Measurements from ENCODE around the gene STX5. TPM values are rescaled to one million over a fixed set of nuclear protein-coding genes. Genes with fewer than 3 reads are reported as not detected.

Gene STX5
- total and polyA plus RNA-seq, 10 of the 15 experiments (the other 5 are each of a cell fraction or from before 2014, with no cell fraction given) = 3.8 to 35.4 (median 27.4) TPM

GRCh38 chr11:62805961-62806441 is 25.9 kb downstream of the STX5 start:
- FAIRE-seq = no peak
- Histone ChIP-seq H3K4me1 (ENCODE audit: control insufficient read depth, insufficient read depth, low read length) (peaks cover 16% of the 10 kb centered on the region), H3K27me3 (replicated peaks in 1 of 2; ENCODE audit: control insufficient read depth in 2 of 2, insufficient read depth in 2 of 2, low read length in 1 of 2) (no peaks in the 10 kb centered on the region), H3K9ac (ENCODE audit: control insufficient read depth, insufficient read depth, low read length) (peak overlapping the region; percentile 95), H3K27ac (ENCODE audit: control insufficient read depth, insufficient read depth) (peak overlapping the region; percentile 86), H3K4me3 (peak overlapping the region; percentile 85), H4K20me1 (ENCODE audit: control insufficient read depth, insufficient read depth) (no peaks in the 10 kb centered on the region), H3K9me3 (replicated peaks; ENCODE audit: control insufficient read depth, insufficient read depth, low read length) (no peaks in the 10 kb centered on the region), H3K4me2 (ENCODE audit: control insufficient read depth, insufficient read depth) (peak overlapping the region; percentile 91), H2AFZ (ENCODE audit: control insufficient read depth, low read depth, low read length) (peak overlapping the region; percentile 94), H3K36me3 (ENCODE audit: control insufficient read depth in 2 of 2, insufficient read depth in 2 of 2, low read length in 1 of 2) (peaks cover 6 to 19% of the 10 kb centered on the region in 2 experiments), H3K79me2 (ENCODE audit: control insufficient read depth, insufficient read depth, low read length) (peaks cover 25% of the 10 kb centered on the region)
- ChIA-PET POLR2A (interaction anchor here (0.6 to 2.2 kb wide), 21 partner anchors 8 to 141 kb away, joined by 3 to 17 read pairs (median 5); partner anchors contain the start of genes C11orf98, CSKMT, STX5 and TAF6L), SMC1A (ENCODE audit: uncharacterized antibody, unreplicated experiment) (interaction anchor here (0.8 to 2.1 kb wide), 9 partner anchors 10 to 76 kb away, joined by 3 to 10 read pairs (median 4); partner anchors contain the start of gene STX5), RAD21 (ENCODE audit: unreplicated experiment) (interaction anchor here (0.9 to 2.0 kb wide), 9 partner anchors 18 to 141 kb away, joined by 3 to 9 read pairs (median 4); partner anchors contain the start of genes C11orf98, CSKMT, POLR2G and STX5), CTCF (interaction anchor here (0.9 to 1.9 kb wide), 6 partner anchors 10 to 125 kb away, joined by 3 to 15 read pairs (median 3); no protein-coding TSS in a partner anchor)
- DNase-seq (ENCODE audit: low read depth, low spot score) = no peak
- no TSS peak for BruUV-seq (replicated peaks)
- peak; percentile 60 for ATAC-seq
- in situ Hi-C loops (cut with MboI) = no loop called here
- intact Hi-C loops (cut with micrococcal nuclease; ENCODE audit: unreplicated experiment) = loop anchor here (1.0 to 2.0 kb wide), 2 partner anchors 19 to 79 kb away; partner anchors contain the start of genes HNRNPUL2 and TMEM179B
- TF ChIP-seq YY1 (IDR thresholded peaks at IDR 0.05; ENCODE audit: low read depth, low read length) (peak; percentile 85), SP1 (IDR thresholded peaks at IDR 0.05; ENCODE audit: low read depth, low read length) (no peak), RUNX3 (IDR thresholded peaks at IDR 0.05; ENCODE audit: low read length) (peak; percentile 26)
- WGBS (ENCODE audit: insufficient coverage, insufficient replicate concordance, low lambda C conversion rate, missing lambda C conversion rate) = 8% methylated on average over 12 of the region's 12 CpGs

- H3K4me2 ChIP-seq (ENCODE audit: control insufficient read depth, insufficient read depth) = peak within 1 kb of the TSS; percentile 91
- H4K20me1 ChIP-seq (ENCODE audit: control insufficient read depth, insufficient read depth) = no peaks in the 10 kb centered on the region
- RAD21 ChIA-PET (ENCODE audit: unreplicated experiment) = interaction anchor here (0.9 to 2.0 kb wide), 8 partner anchors 18 to 76 kb away, joined by 3 to 9 read pairs (median 4); partner anchors contain the start of genes POLR2G, STX5, TEX54 and TMEM179B
- peaks cover 8 to 22% of the 10 kb centered on the region in 2 experiments for H3K36me3 ChIP-seq (ENCODE audit: control insufficient read depth in 2 of 2, insufficient read depth in 2 of 2, low read length in 1 of 2)
- peak within 1 kb of the TSS; percentile 95 for H3K9ac ChIP-seq (ENCODE audit: control insufficient read depth, insufficient read depth, low read length)
- peak within 1 kb of the TSS; percentile 85 for H3K4me3 ChIP-seq
- intact Hi-C loops (cut with micrococcal nuclease; ENCODE audit: unreplicated experiment) (loop anchor here (1.0 to 2.0 kb wide), 2 partner anchors 18 to 78 kb away; partner anchors contain the start of genes HNRNPUL2 and TMEM179B), in situ Hi-C loops (cut with MboI) (no loop called here)
- ATAC-seq = peak; percentile 89
- H2AFZ ChIP-seq (ENCODE audit: control insufficient read depth, low read depth, low read length) = peak within 1 kb of the TSS; percentile 94
- POLR2A ChIA-PET = interaction anchor here (0.6 to 2.2 kb wide), 22 partner anchors 9 to 140 kb away, joined by 3 to 17 read pairs (median 5); partner anchors contain the start of genes C11orf98, CSKMT, HNRNPUL2 and STX5
- CTCF ChIA-PET = interaction anchor here (0.9 to 1.9 kb wide), 7 partner anchors 11 to 124 kb away, joined by 3 to 15 read pairs (median 3); no protein-coding TSS in a partner anchor
- no peaks in the 10 kb centered on the region for H3K9me3 ChIP-seq (replicated peaks; ENCODE audit: control insufficient read depth, insufficient read depth, low read length)
- peak within 1 kb of the TSS; percentile 86 for H3K27ac ChIP-seq (ENCODE audit: control insufficient read depth, insufficient read depth)
- SMC1A ChIA-PET (ENCODE audit: uncharacterized antibody, unreplicated experiment) = interaction anchor here (0.8 to 2.1 kb wide), 9 partner anchors 11 to 77 kb away, joined by 3 to 10 read pairs (median 4); partner anchors contain the start of gene STX5
- peaks cover 16% of the 10 kb centered on the region for H3K4me1 ChIP-seq (ENCODE audit: control insufficient read depth, insufficient read depth, low read length)
- no TSS peak for BruUV-seq (replicated peaks)
- FAIRE-seq = peak; percentile 74
- H3K27me3 ChIP-seq (replicated peaks in 1 of 2; ENCODE audit: control insufficient read depth in 2 of 2, insufficient read depth in 2 of 2, low read length in 1 of 2) = no peaks in the 10 kb centered on the region
- DNase-seq (ENCODE audit: low read depth, low spot score) = peak; percentile 80
- peaks cover 25% of the 10 kb centered on the region for H3K79me2 ChIP-seq (ENCODE audit: control insufficient read depth, insufficient read depth, low read length)
- WGBS (ENCODE audit: insufficient coverage, insufficient replicate concordance, low lambda C conversion rate, missing lambda C conversion rate) = 1% methylated on average over 77 of the region's 77 CpGs
- TF ChIP-seq TCF3 (IDR thresholded peaks at IDR 0.05; ENCODE audit: borderline replicate concordance, insufficient read depth, low read depth, low read length) (peak; percentile 94), MAX (IDR thresholded peaks at IDR 0.05; ENCODE audit: low read depth, low read length) (peak; percentile 76; the same call in 1 of the 2 replicates), RB1 (IDR thresholded peaks at IDR 0.05; ENCODE audit: borderline replicate concordance) (peak; percentile 92; the same call in 1 of the 2 replicates), NFXL1 (IDR thresholded peaks at IDR 0.05; ENCODE audit: borderline replicate concordance) (no peak), POLR2AphosphoS5 (IDR thresholded peaks at IDR 0.05; ENCODE audit: low read length) (peak; percentile 100), IRF5 (IDR thresholded peaks at IDR 0.05; ENCODE audit: borderline replicate concordance) (no peak)
Observed at GRCh38 chr11:62805076-62805892, 26.6 kb downstream of the STX5 start, which contains the start of gene NXF1. TSS of gene NXF1 (minus strand) at chr11:62805440. CDS start at chr11:62805356, 84 bp downstream.
